ENCODE measurements around the gene CTRB1. TPM values are rescaled to one million over a fixed set of nuclear protein-coding genes. Genes with fewer than 3 reads are reported as not detected.

The CTRB1 gene
- total and polyA plus RNA-seq, 2 of the 13 experiments (the other 11 are each of a cell fraction or from before 2014, with no cell fraction given), result not detected

DNA sequence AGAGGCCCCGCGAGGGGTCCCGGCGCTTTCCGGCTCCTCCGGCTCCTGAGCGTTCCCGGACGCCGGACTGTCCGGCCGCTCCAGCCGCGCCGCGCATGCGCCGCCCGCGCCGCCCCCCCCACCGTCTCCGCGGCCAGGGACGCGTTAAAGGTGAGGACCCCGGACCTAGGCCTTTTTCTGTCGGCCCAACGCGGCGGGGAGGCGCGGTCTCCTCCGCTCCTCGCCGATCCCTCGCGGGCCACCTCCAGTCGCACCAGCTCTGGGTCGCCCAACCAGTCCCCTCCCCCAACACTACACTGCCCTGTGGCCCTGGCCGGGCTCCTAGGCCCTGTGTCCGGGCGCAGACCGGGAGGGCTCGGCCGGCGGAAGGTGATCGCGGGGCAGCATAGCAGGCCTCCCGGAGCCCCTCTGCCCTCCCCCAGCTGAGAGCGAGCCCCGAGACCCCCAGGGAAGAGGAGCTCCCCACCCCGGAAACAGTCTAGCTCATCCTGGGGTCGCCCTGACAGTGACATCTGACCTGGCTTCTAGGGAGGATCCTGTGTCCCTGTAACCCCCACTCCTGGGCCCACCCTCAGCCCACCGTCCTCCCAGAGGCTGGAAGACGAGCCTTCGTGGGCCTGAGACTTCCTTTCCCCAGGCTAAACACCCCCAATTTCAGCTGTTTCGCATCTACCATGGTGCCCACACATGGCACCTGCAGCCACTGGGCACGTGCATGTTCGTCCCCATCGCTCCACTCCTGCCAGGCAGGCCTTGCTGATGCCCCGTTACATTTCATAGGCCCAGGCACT, 47.3 kb downstream of the CTRB1 start (continued):
- TF ChIP-seq, protein P1, sequence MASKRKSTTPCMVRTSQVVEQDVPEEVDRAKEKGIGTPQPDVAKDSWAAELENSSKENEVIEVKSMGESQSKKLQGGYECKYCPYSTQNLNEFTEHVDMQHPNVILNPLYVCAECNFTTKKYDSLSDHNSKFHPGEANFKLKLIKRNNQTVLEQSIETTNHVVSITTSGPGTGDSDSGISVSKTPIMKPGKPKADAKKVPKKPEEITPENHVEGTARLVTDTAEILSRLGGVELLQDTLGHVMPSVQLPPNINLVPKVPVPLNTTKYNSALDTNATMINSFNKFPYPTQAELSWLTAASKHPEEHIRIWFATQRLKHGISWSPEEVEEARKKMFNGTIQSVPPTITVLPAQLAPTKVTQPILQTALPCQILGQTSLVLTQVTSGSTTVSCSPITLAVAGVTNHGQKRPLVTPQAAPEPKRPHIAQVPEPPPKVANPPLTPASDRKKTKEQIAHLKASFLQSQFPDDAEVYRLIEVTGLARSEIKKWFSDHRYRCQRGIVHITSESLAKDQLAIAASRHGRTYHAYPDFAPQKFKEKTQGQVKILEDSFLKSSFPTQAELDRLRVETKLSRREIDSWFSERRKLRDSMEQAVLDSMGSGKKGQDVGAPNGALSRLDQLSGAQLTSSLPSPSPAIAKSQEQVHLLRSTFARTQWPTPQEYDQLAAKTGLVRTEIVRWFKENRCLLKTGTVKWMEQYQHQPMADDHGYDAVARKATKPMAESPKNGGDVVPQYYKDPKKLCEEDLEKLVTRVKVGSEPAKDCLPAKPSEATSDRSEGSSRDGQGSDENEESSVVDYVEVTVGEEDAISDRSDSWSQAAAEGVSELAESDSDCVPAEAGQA (IDR thresholded peaks at IDR 0.05; ENCODE audit: low read depth), result no peak
- TF ChIP-seq, protein P1 (CRISPR knock-in tag; IDR thresholded peaks at IDR 0.05; ENCODE audit: borderline replicate concordance), result 0 out of 2 replicates have a peak, but pooled peaks have one; percentile 24
- TF ChIP-seq, protein P2, sequence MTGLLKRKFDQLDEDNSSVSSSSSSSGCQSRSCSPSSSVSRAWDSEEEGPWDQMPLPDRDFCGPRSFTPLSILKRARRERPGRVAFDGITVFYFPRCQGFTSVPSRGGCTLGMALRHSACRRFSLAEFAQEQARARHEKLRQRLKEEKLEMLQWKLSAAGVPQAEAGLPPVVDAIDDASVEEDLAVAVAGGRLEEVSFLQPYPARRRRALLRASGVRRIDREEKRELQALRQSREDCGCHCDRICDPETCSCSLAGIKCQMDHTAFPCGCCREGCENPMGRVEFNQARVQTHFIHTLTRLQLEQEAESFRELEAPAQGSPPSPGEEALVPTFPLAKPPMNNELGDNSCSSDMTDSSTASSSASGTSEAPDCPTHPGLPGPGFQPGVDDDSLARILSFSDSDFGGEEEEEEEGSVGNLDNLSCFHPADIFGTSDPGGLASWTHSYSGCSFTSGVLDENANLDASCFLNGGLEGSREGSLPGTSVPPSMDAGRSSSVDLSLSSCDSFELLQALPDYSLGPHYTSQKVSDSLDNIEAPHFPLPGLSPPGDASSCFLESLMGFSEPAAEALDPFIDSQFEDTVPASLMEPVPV (CRISPR knock-in tag; IDR thresholded peaks at IDR 0.05), result peak; percentile 89
- TF ChIP-seq HOXA9 (CRISPR knock-in tag; IDR thresholded peaks at IDR 0.05; ENCODE audit: borderline replicate concordance) (peak; percentile 89; the same call in 1 of the 2 replicates), RBFOX2 (IDR thresholded peaks at IDR 0.05; ENCODE audit: low read depth, low read length) (peak; percentile 86), IRX3 (CRISPR knock-in tag; IDR thresholded peaks at IDR 0.05; ENCODE audit: borderline replicate concordance, low read depth) (no peak), ARHGAP35 (CRISPR knock-in tag; IDR thresholded peaks at IDR 0.05; ENCODE audit: borderline replicate concordance) (no peak), KLF12 (CRISPR knock-in tag; IDR thresholded peaks at IDR 0.05; ENCODE audit: borderline replicate concordance) (peak; percentile 85; the same call in 1 of the 2 replicates), GZF1 (CRISPR knock-in tag; IDR thresholded peaks at IDR 0.05) (0 out of 2 replicates have a peak, but pooled peaks have one; percentile 39), HOXA5 (CRISPR knock-in tag; IDR thresholded peaks at IDR 0.05) (peak; percentile 77), ZNF709 (CRISPR knock-in tag; IDR thresholded peaks at IDR 0.05) (peak; percentile 72; the same call in 1 of the 2 replicates), ZSCAN21 (CRISPR knock-in tag; IDR thresholded peaks at IDR 0.05; ENCODE audit: borderline replicate concordance) (peak; percentile 90), SALL1 (CRISPR knock-in tag; IDR thresholded peaks at IDR 0.05) (peak; percentile 79), SOX13 (IDR thresholded peaks at IDR 0.05) (no peak), SOX13 (CRISPR knock-in tag; conservative IDR thresholded peaks at IDR 0.05 in 1 of 2, IDR thresholded peaks at IDR 0.05 in 1 of 2) (peak in 1 of 2 experiments; percentile 49; a peak in 1 of 4 replicates)
- TF ChIP-seq, protein P3, sequence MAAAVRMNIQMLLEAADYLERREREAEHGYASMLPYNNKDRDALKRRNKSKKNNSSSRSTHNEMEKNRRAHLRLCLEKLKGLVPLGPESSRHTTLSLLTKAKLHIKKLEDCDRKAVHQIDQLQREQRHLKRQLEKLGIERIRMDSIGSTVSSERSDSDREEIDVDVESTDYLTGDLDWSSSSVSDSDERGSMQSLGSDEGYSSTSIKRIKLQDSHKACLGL (CRISPR knock-in tag; IDR thresholded peaks at IDR 0.05), result peak; percentile 73; the same call in 1 of the 2 replicates
- TF ChIP-seq, protein P4, sequence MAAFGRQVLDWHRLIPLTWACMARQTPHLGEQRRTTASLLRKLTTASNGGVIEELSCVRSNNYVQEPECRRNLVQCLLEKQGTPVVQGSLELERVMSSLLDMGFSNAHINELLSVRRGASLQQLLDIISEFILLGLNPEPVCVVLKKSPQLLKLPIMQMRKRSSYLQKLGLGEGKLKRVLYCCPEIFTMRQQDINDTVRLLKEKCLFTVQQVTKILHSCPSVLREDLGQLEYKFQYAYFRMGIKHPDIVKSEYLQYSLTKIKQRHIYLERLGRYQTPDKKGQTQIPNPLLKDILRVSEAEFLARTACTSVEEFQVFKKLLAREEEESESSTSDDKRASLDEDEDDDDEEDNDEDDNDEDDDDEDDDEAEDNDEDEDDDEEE (CRISPR knock-in tag; IDR thresholded peaks at IDR 0.05), result peak; percentile 72
- TF ChIP-seq, protein P5, sequence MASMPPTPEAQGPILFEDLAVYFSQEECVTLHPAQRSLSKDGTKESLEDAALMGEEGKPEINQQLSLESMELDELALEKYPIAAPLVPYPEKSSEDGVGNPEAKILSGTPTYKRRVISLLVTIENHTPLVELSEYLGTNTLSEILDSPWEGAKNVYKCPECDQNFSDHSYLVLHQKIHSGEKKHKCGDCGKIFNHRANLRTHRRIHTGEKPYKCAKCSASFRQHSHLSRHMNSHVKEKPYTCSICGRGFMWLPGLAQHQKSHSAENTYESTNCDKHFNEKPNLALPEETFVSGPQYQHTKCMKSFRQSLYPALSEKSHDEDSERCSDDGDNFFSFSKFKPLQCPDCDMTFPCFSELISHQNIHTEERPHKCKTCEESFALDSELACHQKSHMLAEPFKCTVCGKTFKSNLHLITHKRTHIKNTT (CRISPR knock-in tag; IDR thresholded peaks at IDR 0.05), result no peak
